ENCODE data around the gene ERMARD.

The ERMARD gene

DNA sequence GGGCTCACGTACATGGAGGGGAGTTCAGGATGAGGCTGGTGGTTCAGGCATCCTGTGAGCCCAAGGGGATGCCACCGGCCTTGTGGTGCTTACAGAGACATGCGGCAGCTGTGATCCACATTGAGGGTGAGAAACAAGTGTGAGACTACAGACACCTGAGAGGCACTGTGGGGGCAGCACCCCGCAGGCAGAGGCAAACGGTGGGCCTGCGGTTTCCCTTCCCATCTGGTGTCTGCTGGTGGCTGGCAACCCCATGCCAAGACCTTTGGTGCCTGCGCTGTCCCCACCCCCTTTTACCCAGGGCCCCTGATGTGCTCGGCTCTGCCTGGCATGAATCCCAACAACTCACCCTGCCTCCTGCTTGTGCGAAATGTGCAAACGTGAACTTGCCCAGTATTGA is 42.0 kb downstream of the ERMARD start:
- Histone ChIP-seq H3K27me3 (ENCODE audit: insufficient read depth, low read length, poor library complexity, severe bottlenecking) (no peaks in the 10 kb centered on the region), H3F3A (ENCODE audit: low read depth) (no peaks in the 10 kb centered on the region), H3K9me2 (replicated peaks; ENCODE audit: low read depth, low read length) (no peaks in the 10 kb centered on the region), H3K79me2 (ENCODE audit: insufficient read depth, low read length) (no peaks in the 10 kb centered on the region), H2AFZ (ENCODE audit: low read length) (no peak overlapping the region), H3K4me3 (ENCODE audit: low read length, poor library complexity, severe bottlenecking) (no peak overlapping the region), H3K9me3 (ENCODE audit: insufficient read depth, low read depth, low read length) (no peaks in the 10 kb centered on the region), H3K9ac (ENCODE audit: low read depth, low read length, poor library complexity, severe bottlenecking) (no peak overlapping the region), H3K36me3 (ENCODE audit: insufficient read depth, low read length) (no peaks in the 10 kb centered on the region), H3K4me2 (ENCODE audit: low read depth, low read length, poor library complexity, severe bottlenecking) (no peak overlapping the region), H3K4me1 (ENCODE audit: insufficient read depth, low read length, poor library complexity, severe bottlenecking) (peaks cover 7% of the 10 kb centered on the region), H4K20me1 (ENCODE audit: insufficient read depth, low read length, poor library complexity, severe bottlenecking) (no peaks in the 10 kb centered on the region)
- no peak for TF ChIP-seq EZH2phosphoT487 (IDR thresholded peaks at IDR 0.05; ENCODE audit: borderline replicate concordance)
- TF ChIP-seq, protein P1, sequence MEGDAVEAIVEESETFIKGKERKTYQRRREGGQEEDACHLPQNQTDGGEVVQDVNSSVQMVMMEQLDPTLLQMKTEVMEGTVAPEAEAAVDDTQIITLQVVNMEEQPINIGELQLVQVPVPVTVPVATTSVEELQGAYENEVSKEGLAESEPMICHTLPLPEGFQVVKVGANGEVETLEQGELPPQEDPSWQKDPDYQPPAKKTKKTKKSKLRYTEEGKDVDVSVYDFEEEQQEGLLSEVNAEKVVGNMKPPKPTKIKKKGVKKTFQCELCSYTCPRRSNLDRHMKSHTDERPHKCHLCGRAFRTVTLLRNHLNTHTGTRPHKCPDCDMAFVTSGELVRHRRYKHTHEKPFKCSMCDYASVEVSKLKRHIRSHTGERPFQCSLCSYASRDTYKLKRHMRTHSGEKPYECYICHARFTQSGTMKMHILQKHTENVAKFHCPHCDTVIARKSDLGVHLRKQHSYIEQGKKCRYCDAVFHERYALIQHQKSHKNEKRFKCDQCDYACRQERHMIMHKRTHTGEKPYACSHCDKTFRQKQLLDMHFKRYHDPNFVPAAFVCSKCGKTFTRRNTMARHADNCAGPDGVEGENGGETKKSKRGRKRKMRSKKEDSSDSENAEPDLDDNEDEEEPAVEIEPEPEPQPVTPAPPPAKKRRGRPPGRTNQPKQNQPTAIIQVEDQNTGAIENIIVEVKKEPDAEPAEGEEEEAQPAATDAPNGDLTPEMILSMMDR (conservative IDR thresholded peaks at IDR 0.05; ENCODE audit: low read length): no peak

DNA sequence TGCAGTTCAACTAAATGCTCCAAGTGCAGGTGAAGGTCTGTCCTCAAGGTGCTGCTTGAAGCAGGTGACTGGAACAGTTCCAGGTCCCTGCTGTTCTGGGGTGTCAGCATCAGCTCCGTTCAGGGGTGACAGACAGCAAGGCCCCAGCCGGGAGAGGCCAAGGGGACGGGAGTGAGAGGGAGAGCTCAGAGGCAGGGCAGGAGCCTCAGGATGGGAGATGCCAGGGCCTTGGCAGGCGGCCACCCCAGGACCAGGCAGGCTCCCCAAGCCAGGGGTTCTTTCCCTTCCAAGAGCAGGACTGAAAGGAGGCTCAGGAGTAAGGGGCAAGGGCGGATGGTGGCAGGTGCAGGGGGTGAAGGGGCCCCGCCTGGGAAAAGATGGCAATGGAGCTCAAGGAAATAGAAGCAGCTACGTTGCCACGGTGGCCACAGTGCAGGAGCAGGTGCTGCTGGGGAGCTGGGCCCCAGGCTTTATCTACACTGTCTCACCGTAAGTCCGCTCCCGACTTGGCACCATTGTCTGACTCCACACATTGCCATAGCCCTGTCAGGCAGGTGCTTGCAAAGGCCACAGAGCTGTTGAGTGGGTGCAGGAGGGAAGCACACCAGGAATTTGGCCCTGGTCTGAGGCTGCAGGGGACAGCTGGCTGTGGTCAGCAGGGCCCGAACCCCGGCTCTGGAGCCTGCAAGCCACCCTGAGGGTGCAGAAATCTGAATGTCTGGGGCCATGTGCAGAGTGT is 43.1 kb downstream of the ERMARD start:
- TF ChIP-seq EZH2phosphoT487 (IDR thresholded peaks at IDR 0.05; ENCODE audit: borderline replicate concordance): no peak
- TF ChIP-seq, protein P1 (conservative IDR thresholded peaks at IDR 0.05; ENCODE audit: low read length): no peak
- Histone ChIP-seq H3K9me2 (replicated peaks; ENCODE audit: low read depth, low read length) (no peaks in the 10 kb centered on the region), H2AFZ (ENCODE audit: low read length) (no peak overlapping the region), H3K4me1 (ENCODE audit: insufficient read depth, low read length, poor library complexity, severe bottlenecking) (peaks cover 7% of the 10 kb centered on the region), H3K4me3 (ENCODE audit: low read length, poor library complexity, severe bottlenecking) (no peak overlapping the region), H3F3A (ENCODE audit: low read depth) (no peaks in the 10 kb centered on the region), H3K27me3 (ENCODE audit: insufficient read depth, low read length, poor library complexity, severe bottlenecking) (no peaks in the 10 kb centered on the region), H3K79me2 (ENCODE audit: insufficient read depth, low read length) (no peaks in the 10 kb centered on the region), H3K36me3 (ENCODE audit: insufficient read depth, low read length) (no peaks in the 10 kb centered on the region), H3K4me2 (ENCODE audit: low read depth, low read length, poor library complexity, severe bottlenecking) (no peak overlapping the region), H3K9ac (ENCODE audit: low read depth, low read length, poor library complexity, severe bottlenecking) (no peak overlapping the region), H3K9me3 (ENCODE audit: insufficient read depth, low read depth, low read length) (no peaks in the 10 kb centered on the region), H4K20me1 (ENCODE audit: insufficient read depth, low read length, poor library complexity, severe bottlenecking) (no peaks in the 10 kb centered on the region)

DNA sequence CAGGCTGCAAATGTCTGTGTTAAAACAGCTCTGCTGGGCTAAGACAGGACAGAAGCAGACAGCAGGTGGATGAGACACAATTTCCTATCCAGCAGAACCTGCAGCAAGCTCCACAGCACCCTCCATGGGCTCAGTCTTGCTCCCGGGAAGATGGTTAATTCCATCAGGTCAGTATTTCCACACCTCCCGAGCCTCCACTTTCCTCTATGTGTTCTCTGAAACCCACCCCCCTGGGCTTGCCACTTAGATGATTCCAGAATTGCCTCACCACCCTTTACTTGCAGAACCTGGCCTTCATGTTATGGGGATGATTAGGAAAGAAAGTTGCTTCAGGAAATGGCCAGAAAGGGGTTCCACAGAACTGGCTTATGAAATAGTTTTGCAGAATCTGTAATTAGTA is 43.8 kb downstream of the ERMARD start:
- H3K79me2 ChIP-seq (ENCODE audit: insufficient read depth, low read length): no peaks in the 10 kb centered on the region
- no peaks in the 10 kb centered on the region for H3K9me3 ChIP-seq (ENCODE audit: insufficient read depth, low read depth, low read length)
- TF ChIP-seq, protein P1 (conservative IDR thresholded peaks at IDR 0.05; ENCODE audit: low read length): no peak
- no peaks in the 10 kb centered on the region for H3K9me2 ChIP-seq (replicated peaks; ENCODE audit: low read depth, low read length)
- no peaks in the 10 kb centered on the region for H3F3A ChIP-seq (ENCODE audit: low read depth)
- no peaks in the 10 kb centered on the region for H3K36me3 ChIP-seq (ENCODE audit: insufficient read depth, low read length)
- peaks cover 7% of the 10 kb centered on the region for H3K4me1 ChIP-seq (ENCODE audit: insufficient read depth, low read length, poor library complexity, severe bottlenecking)
- no peaks in the 10 kb centered on the region for H4K20me1 ChIP-seq (ENCODE audit: insufficient read depth, low read length, poor library complexity, severe bottlenecking)
- H2AFZ ChIP-seq (ENCODE audit: low read length): no peak overlapping the region
- H3K9ac ChIP-seq (ENCODE audit: low read depth, low read length, poor library complexity, severe bottlenecking): no peak overlapping the region
- H3K4me3 ChIP-seq (ENCODE audit: low read length, poor library complexity, severe bottlenecking): no peak overlapping the region
- H3K4me2 ChIP-seq (ENCODE audit: low read depth, low read length, poor library complexity, severe bottlenecking): no peak overlapping the region
- H3K27me3 ChIP-seq (ENCODE audit: insufficient read depth, low read length, poor library complexity, severe bottlenecking): no peaks in the 10 kb centered on the region
